ENCODE measurements around the gene TBC1D1. TPM values are rescaled to one million over a fixed set of nuclear protein-coding genes. Genes with fewer than 3 reads are reported as not detected.

The TBC1D1 gene, protein sequence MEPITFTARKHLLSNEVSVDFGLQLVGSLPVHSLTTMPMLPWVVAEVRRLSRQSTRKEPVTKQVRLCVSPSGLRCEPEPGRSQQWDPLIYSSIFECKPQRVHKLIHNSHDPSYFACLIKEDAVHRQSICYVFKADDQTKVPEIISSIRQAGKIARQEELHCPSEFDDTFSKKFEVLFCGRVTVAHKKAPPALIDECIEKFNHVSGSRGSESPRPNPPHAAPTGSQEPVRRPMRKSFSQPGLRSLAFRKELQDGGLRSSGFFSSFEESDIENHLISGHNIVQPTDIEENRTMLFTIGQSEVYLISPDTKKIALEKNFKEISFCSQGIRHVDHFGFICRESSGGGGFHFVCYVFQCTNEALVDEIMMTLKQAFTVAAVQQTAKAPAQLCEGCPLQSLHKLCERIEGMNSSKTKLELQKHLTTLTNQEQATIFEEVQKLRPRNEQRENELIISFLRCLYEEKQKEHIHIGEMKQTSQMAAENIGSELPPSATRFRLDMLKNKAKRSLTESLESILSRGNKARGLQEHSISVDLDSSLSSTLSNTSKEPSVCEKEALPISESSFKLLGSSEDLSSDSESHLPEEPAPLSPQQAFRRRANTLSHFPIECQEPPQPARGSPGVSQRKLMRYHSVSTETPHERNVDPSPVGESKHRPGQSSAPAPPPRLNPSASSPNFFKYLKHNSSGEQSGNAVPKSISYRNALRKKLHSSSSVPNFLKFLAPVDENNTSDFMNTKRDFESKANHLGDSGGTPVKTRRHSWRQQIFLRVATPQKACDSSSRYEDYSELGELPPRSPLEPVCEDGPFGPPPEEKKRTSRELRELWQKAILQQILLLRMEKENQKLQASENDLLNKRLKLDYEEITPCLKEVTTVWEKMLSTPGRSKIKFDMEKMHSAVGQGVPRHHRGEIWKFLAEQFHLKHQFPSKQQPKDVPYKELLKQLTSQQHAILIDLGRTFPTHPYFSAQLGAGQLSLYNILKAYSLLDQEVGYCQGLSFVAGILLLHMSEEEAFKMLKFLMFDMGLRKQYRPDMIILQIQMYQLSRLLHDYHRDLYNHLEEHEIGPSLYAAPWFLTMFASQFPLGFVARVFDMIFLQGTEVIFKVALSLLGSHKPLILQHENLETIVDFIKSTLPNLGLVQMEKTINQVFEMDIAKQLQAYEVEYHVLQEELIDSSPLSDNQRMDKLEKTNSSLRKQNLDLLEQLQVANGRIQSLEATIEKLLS (N-terminal part only)
- 147 and 162 TPM in 2 replicates for total RNA-seq (2021; fragmentation: NEBNext Ultra II Directional; extraction: Animal tissue kit (Norgen Biotek cat#: 25700))
- polyA plus RNA-seq (2011; rRNA removed) = 96.9 and 101 TPM in 2 replicates
- polyA plus RNA-seq (2011; cell fraction: cytosol; rRNA removed) = 89.9 TPM
- polyA plus RNA-seq (2011; cell fraction: nucleus; rRNA removed) = 105 TPM
- 111 to 141 TPM (median 124 TPM) in 4 replicates for polyA plus RNA-seq (2012, experiment 1 of 2)
- polyA plus RNA-seq (2012, experiment 2 of 2) = 33.4 TPM
- 90.6 TPM for polyA plus RNA-seq (2013, experiment 1 of 2)
- polyA plus RNA-seq (2013, experiment 2 of 2) = 93.6 TPM
- 98.3 and 102 TPM in 2 replicates for polyA minus RNA-seq (2011; rRNA and poly(A)+ RNA removed)
- 73.0 TPM for polyA minus RNA-seq (2011; cell fraction: cytosol; rRNA and poly(A)+ RNA removed)
- 70.9 TPM for polyA minus RNA-seq (2011; cell fraction: nucleus; rRNA and poly(A)+ RNA removed)
- long read RNA-seq, experiment 1, full-length matches to known transcripts = 7 of 71 reads
- long read RNA-seq, experiment 1, partial matches to known transcripts = 50 of 71 reads
- long read RNA-seq, experiment 1, other reads (novel, unspliced or antisense) = 14 of 71 reads
- long read RNA-seq, experiment 2, partial matches to known transcripts = 0 of 2 reads
- long read RNA-seq, experiment 2, other reads (novel, unspliced or antisense) = 2 of 2 reads

DNA sequence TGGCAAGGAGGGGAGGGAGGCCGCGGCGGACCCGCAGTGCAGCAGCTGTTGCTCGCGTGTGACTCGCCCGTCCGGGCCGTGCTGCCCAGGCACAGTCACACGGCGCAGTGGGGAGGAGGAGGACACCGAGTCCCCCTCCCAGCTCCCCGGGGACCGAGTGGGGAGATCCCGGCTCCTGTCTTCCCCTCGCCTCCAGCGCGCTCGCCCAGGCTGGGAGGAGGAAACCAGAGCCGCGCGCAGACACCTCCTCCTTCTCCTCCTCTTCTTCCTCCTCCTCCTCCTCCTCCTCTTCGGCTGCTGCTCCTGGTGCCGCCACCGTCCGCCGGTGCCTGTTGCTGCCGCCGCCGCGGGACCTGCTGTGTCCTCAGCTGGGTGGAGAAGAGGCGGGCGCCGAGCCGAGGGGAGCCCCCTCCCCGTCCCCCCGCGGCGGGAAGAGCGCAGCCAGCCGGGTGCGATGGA, at the start of gene TBC1D1:
TSS of gene TBC1D1 (plus strand) at position 284 of the 459 bp plus-strand sequence. CDS start 11,012 bp downstream, outside the sequence.
- peak in 1 of 2 experiments; percentile 73 for DNase-seq (ENCODE audit: low read depth in 1 of 2, low spot score in 2 of 2)
- Histone ChIP-seq H4K91ac (replicated peaks; ENCODE audit: insufficient read length, low read length) (no peak within 1 kb of the TSS), H3K18ac (ENCODE audit: extremely low read depth, low read length) (peak within 1 kb of the TSS; percentile 60), H3K4me2 (ENCODE audit: insufficient read depth in 1 of 2, low read depth in 2 of 2, low read length in 2 of 2) (peak within 1 kb of the TSS; percentile 95 to 98), H3K14ac (ENCODE audit: insufficient read length) (no peak within 1 kb of the TSS), H3K56ac (replicated peaks; ENCODE audit: insufficient read length, low read depth, low read length) (no peak within 1 kb of the TSS), H2BK15ac (ENCODE audit: low read length) (peak within 1 kb of the TSS; percentile 75; the same call in 1 of the 2 replicates), H3K79me2 (ENCODE audit: control insufficient read depth in 1 of 2, insufficient read depth in 2 of 2, low read length in 2 of 2) (no peaks in the 10 kb centered on the region), H3K9me3 (ENCODE audit: insufficient read depth in 2 of 2, low read depth in 1 of 2, low read length in 1 of 2) (no peaks in the 10 kb centered on the region), H3K79me1 (ENCODE audit: low read depth, low read length) (no peaks in the 10 kb centered on the region), H4K5ac (ENCODE audit: insufficient read length, low read depth, low read length) (peak within 1 kb of the TSS; percentile 12), H4K8ac (ENCODE audit: extremely low read depth, insufficient read depth, low read length) (peak within 1 kb of the TSS; percentile 82), H3K23me2 (ENCODE audit: low read depth, low read length) (peaks cover 16% of the 10 kb centered on the region), H3K27ac (ENCODE audit: low read depth, low read length) (no peak within 1 kb of the TSS), H2AK5ac (ENCODE audit: low read depth, low read length) (no peak within 1 kb of the TSS), H2BK120ac (replicated peaks; ENCODE audit: low read depth, low read length) (no peak within 1 kb of the TSS), H2AFZ (ENCODE audit: low read length) (peak within 1 kb of the TSS; percentile 94), H3K4me3 (ENCODE audit: extremely low read depth in 1 of 4, insufficient read depth in 2 of 4, low read depth in 3 of 4, low read length in 4 of 4) (peak within 1 kb of the TSS; percentile 62 to 86 (median 66)), H4K20me1 (replicated peaks in 1 of 2; ENCODE audit: control insufficient read depth in 1 of 2, insufficient read depth in 2 of 2, low read length in 2 of 2) (peaks cover 0 to 3% of the 10 kb centered on the region in 2 experiments), H3K4me1 (replicated peaks in 1 of 4; ENCODE audit: control insufficient read depth in 3 of 4, insufficient read depth in 4 of 4, low read length in 3 of 4) (peaks cover 0 to 8% (median 4%) of the 10 kb centered on the region in 4 experiments; a peak in 5 of 7 replicates), H3K36me3 (ENCODE audit: control insufficient read depth in 2 of 4, insufficient read depth in 4 of 4, low read length in 3 of 4) (no peaks in the 10 kb centered on the region), H3K9ac (replicated peaks in 1 of 4; ENCODE audit: extremely low read depth in 1 of 4, low read depth in 3 of 4, low read length in 3 of 4) (peak within 1 kb of the TSS in 2 of 4 experiments; percentile 10 to 57; a peak in 2 of 7 replicates), H2BK12ac (ENCODE audit: low read depth, low read length) (peak within 1 kb of the TSS; percentile 69), H3K4ac (replicated peaks; ENCODE audit: insufficient read length, low read depth, low read length) (no peak within 1 kb of the TSS), H2BK20ac (ENCODE audit: low read length) (no peak within 1 kb of the TSS), H3K23ac (ENCODE audit: insufficient read length) (no peak within 1 kb of the TSS), H3K27me3 (replicated peaks in 1 of 4; ENCODE audit: control insufficient read depth in 3 of 4, extremely low read depth in 1 of 4, insufficient read depth in 3 of 4, low read length in 3 of 4) (peaks cover 17 to 35% (median 30%) of the 10 kb centered on the region in 4 experiments), H2BK5ac (ENCODE audit: low read depth, low read length) (no peak within 1 kb of the TSS)
- ChIA-PET POLR2A (ENCODE audit: partially characterized antibody) (interaction anchor here (1.0 to 2.2 kb wide), 3 partner anchors 10 to 23 kb away, joined by 3 to 6 read pairs (median 4); no protein-coding TSS in a partner anchor), CTCF (ENCODE audit: partially characterized antibody) (no interaction called here)
- WGBS, 2 experiments (ENCODE audit: extremely low coverage in 1 of 2, insufficient coverage in 1 of 2, insufficient read length in 1 of 2, insufficient replicate concordance in 2 of 2, low coverage in 1 of 2, low lambda C conversion rate in 2 of 2, missing lambda C conversion rate in 1 of 2) = no CpG with 5 or more reads among the region's 43 CpGs
- no peak for FAIRE-seq
- TF ChIP-seq, protein P1, sequence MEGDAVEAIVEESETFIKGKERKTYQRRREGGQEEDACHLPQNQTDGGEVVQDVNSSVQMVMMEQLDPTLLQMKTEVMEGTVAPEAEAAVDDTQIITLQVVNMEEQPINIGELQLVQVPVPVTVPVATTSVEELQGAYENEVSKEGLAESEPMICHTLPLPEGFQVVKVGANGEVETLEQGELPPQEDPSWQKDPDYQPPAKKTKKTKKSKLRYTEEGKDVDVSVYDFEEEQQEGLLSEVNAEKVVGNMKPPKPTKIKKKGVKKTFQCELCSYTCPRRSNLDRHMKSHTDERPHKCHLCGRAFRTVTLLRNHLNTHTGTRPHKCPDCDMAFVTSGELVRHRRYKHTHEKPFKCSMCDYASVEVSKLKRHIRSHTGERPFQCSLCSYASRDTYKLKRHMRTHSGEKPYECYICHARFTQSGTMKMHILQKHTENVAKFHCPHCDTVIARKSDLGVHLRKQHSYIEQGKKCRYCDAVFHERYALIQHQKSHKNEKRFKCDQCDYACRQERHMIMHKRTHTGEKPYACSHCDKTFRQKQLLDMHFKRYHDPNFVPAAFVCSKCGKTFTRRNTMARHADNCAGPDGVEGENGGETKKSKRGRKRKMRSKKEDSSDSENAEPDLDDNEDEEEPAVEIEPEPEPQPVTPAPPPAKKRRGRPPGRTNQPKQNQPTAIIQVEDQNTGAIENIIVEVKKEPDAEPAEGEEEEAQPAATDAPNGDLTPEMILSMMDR (IDR thresholded peaks at IDR 0.05; ENCODE audit: control extremely low read depth in 1 of 3, insufficient read depth in 1 of 3, low read depth in 1 of 3, low read length in 3 of 3) = no peak
- TF ChIP-seq EGR1 (IDR thresholded peaks at IDR 0.05; ENCODE audit: borderline replicate concordance, low read depth, low read length) = no peak
